GM06990 (cell line): ENCODE measurements around the gene KIAA0930.

Experiments
- DNase-seq: peaks from one replicate; pipeline ENCODE4 v3.0.0-alpha.2; 2011; ENCODE audit not compliant: insufficient read length; ENCODE audit errors: extremely low read depth
- H3K27me3 ChIP-seq: replicated peaks from 2 replicates; pipeline ENCODE4 v1.6.0; 2011; ENCODE audit warnings: low read length; ENCODE audit not compliant: control insufficient read depth, insufficient read depth
- H3K36me3 ChIP-seq: 2 replicates; pipeline ENCODE4 v1.5.1; 2011; ENCODE audit warnings: low read length; ENCODE audit not compliant: control insufficient read depth, insufficient read depth
- H3K4me3 ChIP-seq: replicated peaks from 2 replicates; pipeline ENCODE4 v1.5.1; 2011; ENCODE audit warnings: low read depth, mild to moderate bottlenecking, control low read depth, low read length
- CTCF ChIP-seq: IDR thresholded peaks from 2 replicates; pipeline ENCODE4 v1.5.1; 2011; ENCODE audit warnings: low read length, control low read depth, mild to moderate bottlenecking, inconsistent platforms; ENCODE audit not compliant: insufficient read depth, poor library complexity, severe bottlenecking

The KIAA0930 gene

GRCh38 chr22:45217345-45217744 is 23.3 kb downstream of the KIAA0930 start:
- Histone ChIP-seq H3K36me3 (no peaks in the 10 kb centered on the region), H3K27me3 (no peaks in the 10 kb centered on the region), H3K4me3 (no peak overlapping the region)
- no peak for TF ChIP-seq CTCF
- no peak for DNase-seq

GRCh38 chr22:45216133-45217003 is 24.3 kb downstream of the KIAA0930 start:
- no peak for TF ChIP-seq CTCF
- no peak for DNase-seq

GRCh38 chr22:45212992-45213751 is 27.5 kb downstream of the KIAA0930 start:
- H3K4me3 ChIP-seq: no peak overlapping the region
- H3K36me3 ChIP-seq: peaks cover 14% of the 10 kb centered on the region
- DNase-seq: no peak
- TF ChIP-seq CTCF: no peak
- no peaks in the 10 kb centered on the region for H3K27me3 ChIP-seq

More at GRCh38 chr22:45216133-45217003, 24.3 kb downstream of the KIAA0930 start:
- H3K27me3 ChIP-seq: no peaks in the 10 kb centered on the region
- peaks cover 5% of the 10 kb centered on the region for H3K36me3 ChIP-seq
- no peak overlapping the region for H3K4me3 ChIP-seq

GRCh38 chr22:45212306-45212709 is 28.4 kb downstream of the KIAA0930 start:
- no peaks in the 10 kb centered on the region for H3K27me3 ChIP-seq
- no peak for TF ChIP-seq CTCF
- H3K36me3 ChIP-seq: peaks cover 15% of the 10 kb centered on the region
- no peak for DNase-seq
- no peak overlapping the region for H3K4me3 ChIP-seq

GRCh38 chr22:45211848-45212247 is 28.8 kb downstream of the KIAA0930 start:
- DNase-seq: no peak
- no peak overlapping the region for H3K4me3 ChIP-seq
- peaks cover 15% of the 10 kb centered on the region for H3K36me3 ChIP-seq
- H3K27me3 ChIP-seq: no peaks in the 10 kb centered on the region
- TF ChIP-seq CTCF: no peak
